ENCODE data around the gene GARRE1. TPM values are rescaled to one million over a fixed set of nuclear protein-coding genes. Genes with fewer than 3 reads are reported as not detected.

The GARRE1 gene
- total RNA-seq, 1 donor: 16.8 TPM

GRCh38 chr19:34261334-34262109 is 7.2 kb downstream of the GARRE1 start:
- no peak overlapping the region for H3K4me3 ChIP-seq (ENCODE audit: low read depth, low read length)
- TF ChIP-seq CTCF (IDR thresholded peaks at IDR 0.05; ENCODE audit: insufficient read depth, low read depth, low read length): no peak

GRCh38 chr19:34263745-34264237 is 9.4 kb downstream of the GARRE1 start:
- DNase-seq (ENCODE audit: low read depth): no peak
- no peak overlapping the region for H3K4me3 ChIP-seq (ENCODE audit: low read depth, low read length)
- TF ChIP-seq CTCF (IDR thresholded peaks at IDR 0.05; ENCODE audit: insufficient read depth, low read depth, low read length): no peak

More at GRCh38 chr19:34261334-34262109, 7.2 kb downstream of the GARRE1 start:
- no peak for DNase-seq (ENCODE audit: low read depth)

GRCh38 chr19:34265221-34265650 is 10.9 kb downstream of the GARRE1 start:
- no peak overlapping the region for H3K4me3 ChIP-seq (ENCODE audit: low read depth, low read length)
- no peak for TF ChIP-seq CTCF (IDR thresholded peaks at IDR 0.05; ENCODE audit: insufficient read depth, low read depth, low read length)
- DNase-seq (ENCODE audit: low read depth): no peak

GRCh38 chr19:34269081-34269480 is 14.7 kb downstream of the GARRE1 start:
- TF ChIP-seq CTCF (IDR thresholded peaks at IDR 0.05; ENCODE audit: insufficient read depth, low read depth, low read length): no peak
- no peak for DNase-seq (ENCODE audit: low read depth)
- H3K4me3 ChIP-seq (ENCODE audit: low read depth, low read length): no peak overlapping the region

GRCh38 chr19:34269489-34269888 is 15.1 kb downstream of the GARRE1 start:
- no peak for DNase-seq (ENCODE audit: low read depth)
- no peak for TF ChIP-seq CTCF (IDR thresholded peaks at IDR 0.05; ENCODE audit: insufficient read depth, low read depth, low read length)
- H3K4me3 ChIP-seq (ENCODE audit: low read depth, low read length): no peak overlapping the region

- DNase-seq (ENCODE audit: low read depth): peak; percentile 59
- H3K4me3 ChIP-seq (ENCODE audit: low read depth, low read length): no peak overlapping the region
- no peak for TF ChIP-seq CTCF (IDR thresholded peaks at IDR 0.05; ENCODE audit: insufficient read depth, low read depth, low read length)
These were observed 15.7 kb downstream of the GARRE1 start for GRCh38 chr19:34269968-34270621.
